SK-N-SH (cell line): Measurements from ENCODE around the gene ARL14.

Experiments used
- CTCF ChIP-seq: fragments of 200-600 bp; sonication (generic); IDR thresholded peaks from 2 replicates; pipeline ENCODE4 v1.6.1; 2017; ENCODE audit warnings: antibody characterized with exemption, mild to moderate bottlenecking, moderate library complexity
- EP300 ChIP-seq, 2 experiments: IDR thresholded peaks; 2 replicates each; pipeline versions ENCODE4 v1.4.0 to v1.6.1; 2012; ENCODE audit warnings: borderline replicate concordance in 1 of 2, low read depth in 1 of 2, low read length in 1 of 2
- EZH2phosphoT487 ChIP-seq: fragments of 200-600 bp; sonication (generic); IDR thresholded peaks from 2 replicates; pipeline ENCODE4 v1.6.1; 2017; ENCODE audit warnings: low read depth, mixed run types, mild to moderate bottlenecking, antibody characterized with exemption, moderate library complexity, borderline replicate concordance
- MAX ChIP-seq: IDR thresholded peaks from 2 replicates; pipeline ENCODE4 v1.4.0; 2012; ENCODE audit warnings: low read depth
- MXI1 ChIP-seq: IDR thresholded peaks from 2 replicates; pipeline ENCODE4 v1.6.1; 2012; ENCODE audit warnings: mild to moderate bottlenecking, low read depth, low read length, improper control_type of control experiment
- REST ChIP-seq: IDR thresholded peaks from 2 replicates; pipeline ENCODE4 v1.6.1; 2012; ENCODE audit warnings: mild to moderate bottlenecking, low read depth, low read length, moderate library complexity
- RFX5 ChIP-seq: IDR thresholded peaks from 2 replicates; pipeline ENCODE4 v1.6.1; 2012; ENCODE audit warnings: mild to moderate bottlenecking, improper control_type of control experiment, low read length
- SMC3 ChIP-seq: IDR thresholded peaks from 2 replicates; pipeline ENCODE4 v1.6.1; 2012; ENCODE audit warnings: low read depth, low read length, improper control_type of control experiment
- TAF1 ChIP-seq: IDR thresholded peaks from 2 replicates; pipeline ENCODE4 v1.6.1; 2012; ENCODE audit warnings: low read depth, mild to moderate bottlenecking, low read length, moderate library complexity, borderline replicate concordance
- USF1 ChIP-seq: IDR thresholded peaks from 2 replicates; pipeline ENCODE4 v1.4.0; 2012; ENCODE audit warnings: low read depth, borderline replicate concordance
- ZBTB33 ChIP-seq: IDR thresholded peaks from 2 replicates; pipeline ENCODE4 v1.4.0; 2012; ENCODE audit warnings: low read depth, borderline replicate concordance

GRCh38 chr3:160694345-160694744, 17.4 kb downstream of the ARL14 start:
- no peak for TF ChIP-seq CTCF
- TF ChIP-seq SMC3: no peak
- no peak for TF ChIP-seq ZBTB33
- no peak for TF ChIP-seq MAX
- TF ChIP-seq EZH2phosphoT487: no peak
- no peak for TF ChIP-seq TAF1
- no peak for TF ChIP-seq RFX5
- TF ChIP-seq REST: no peak
- TF ChIP-seq EP300 (IDR thresholded peaks at IDR 0.05; ENCODE audit: borderline replicate concordance in 1 of 2, low read depth in 1 of 2, low read length in 1 of 2): no peak
- TF ChIP-seq USF1: no peak
- TF ChIP-seq MXI1: no peak
